RWPE1 (cell line): ENCODE data around the gene ODAD3.
"Not testable (repeated sequence)": the region's sequence is repeated elsewhere in the genome, so short reads cannot be mapped to it uniquely, and the experiment has no call there.

ENCODE experiments used
- CTCF ChIA-PET: fragments of 350-600 bp; sonication (Branson Sonifier 250); formaldehyde crosslinking; extraction: SDS; loops from one replicate; lab custom pipeline; 2021; lab: Yijun Ruan, JAX
- POLR2A ChIA-PET: fragments of 400-600 bp; formaldehyde crosslinking; extraction: SDS; loops from one replicate; lab custom pipeline; 2020; ENCODE audit warnings: antibody characterized with exemption; ENCODE audit not compliant: low non-redundant PET; lab: Yijun Ruan, JAX
- DNase-seq: peaks from one replicate; pipeline ENCODE4 v3.0.0; 2012; ENCODE audit warnings: low spot score
- H3K27ac ChIP-seq: fragments of 450-650 bp; 2 replicates; pipeline ENCODE4 v1.5.1; 2017
- CTCF ChIP-seq: fragments of 450-650 bp; conservative IDR thresholded peaks from 2 replicates; pipeline ENCODE4 v1.5.1; 2017; ENCODE audit warnings: low read depth, mild to moderate bottlenecking

Gene ODAD3

GRCh38 chr19:11465600-11465999 is 30.7 kb upstream of the ODAD3 start:
- ChIA-PET POLR2A (no interaction called here), CTCF (no interaction called here)
- TF ChIP-seq CTCF, result no peak

GRCh38 chr19:11464333-11465265 is 29.7 kb upstream of the ODAD3 start:
- DNase-seq, result no peak
- ChIA-PET CTCF (interaction anchor here (1.3 kb wide), 1 partner anchor 18 kb away, joined by 4 read pairs; no protein-coding TSS in a partner anchor), POLR2A (no interaction called here)
- H3K27ac ChIP-seq, result no peak overlapping the region
- TF ChIP-seq CTCF, result no peak

More at GRCh38 chr19:11465600-11465999, 30.7 kb upstream of the ODAD3 start:
- DNase-seq, result no peak
- H3K27ac ChIP-seq, result no peak overlapping the region

- no peak for DNase-seq
- ChIA-PET CTCF (interaction anchor here (1.3 kb wide), 1 partner anchor 19 kb away, joined by 4 read pairs; no protein-coding TSS in a partner anchor), POLR2A (no interaction called here)
- TF ChIP-seq CTCF, result no peak
- no peak overlapping the region for H3K27ac ChIP-seq
Measured at GRCh38 chr19:11463391-11463790, 28.5 kb upstream of the ODAD3 start.

GRCh38 chr19:11461453-11461852 is 26.5 kb upstream of the ODAD3 start:
- POLR2A ChIA-PET, result interaction anchor here (0.7 kb wide), 1 partner anchor 81 kb away, joined by 4 read pairs; no protein-coding TSS in a partner anchor
- no peak for TF ChIP-seq CTCF
- no peak for DNase-seq
- CTCF ChIA-PET, result interaction anchor here (0.6 kb wide), 1 partner anchor 88 kb away, joined by 3 read pairs; no protein-coding TSS in a partner anchor
- no peak overlapping the region for H3K27ac ChIP-seq

GRCh38 chr19:11460207-11460606 is 25.3 kb upstream of the ODAD3 start:
- DNase-seq, result no peak
- CTCF ChIA-PET, result no interaction called here
- no peak overlapping the region for H3K27ac ChIP-seq
- 0 out of 2 replicates have a peak, but pooled peaks have one; percentile 15 for TF ChIP-seq CTCF
- POLR2A ChIA-PET, result no interaction called here

- DNase-seq, POLR2A ChIA-PET, H3K27ac ChIP-seq: not testable (repeated sequence)
- CTCF ChIA-PET, result interaction anchor here (0.6 to 1.0 kb wide), 4 partner anchors 9 to 39 kb away, joined by 3 to 4 read pairs (median 3); partner anchors contain the start of gene PRKCSH
Measured at GRCh38 chr19:11458912-11459311, 24.0 kb upstream of the ODAD3 start.
